Rectal smooth muscle tissue (tissue), 1 donor: Measurements from ENCODE around the gene CSNK1E.

Experiments used
- H3K27ac ChIP-seq: one replicate; pipeline ENCODE4 v1.7.0; 2013; ENCODE audit warnings: low read depth, low read length, inconsistent platforms
- H3K27me3 ChIP-seq: one replicate; pipeline ENCODE4 v1.7.0; 2013; ENCODE audit warnings: low read length; ENCODE audit not compliant: control insufficient read depth, insufficient read depth
- H3K36me3 ChIP-seq: one replicate; pipeline ENCODE4 v1.7.0; 2013; ENCODE audit warnings: low read length; ENCODE audit not compliant: control insufficient read depth, insufficient read depth
- H3K4me1 ChIP-seq: one replicate; pipeline ENCODE4 v1.7.0; 2013; ENCODE audit warnings: low read length; ENCODE audit not compliant: control insufficient read depth, insufficient read depth
- H3K4me3 ChIP-seq: one replicate; pipeline ENCODE4 v1.7.0; 2013; ENCODE audit warnings: low read length
- H3K9ac ChIP-seq: one replicate; pipeline ENCODE4 v1.7.0; 2013; ENCODE audit warnings: low read length

Gene CSNK1E

GRCh38 chr22:38295863-38296262 lies 21.4 kb downstream of the CSNK1E start:
- Histone ChIP-seq H3K36me3 (peaks cover 55% of the 10 kb centered on the region), H3K4me3 (no peak overlapping the region), H3K4me1 (no peaks in the 10 kb centered on the region), H3K27me3 (no peaks in the 10 kb centered on the region), H3K9ac (no peak overlapping the region), H3K27ac (no peak overlapping the region)

DNA sequence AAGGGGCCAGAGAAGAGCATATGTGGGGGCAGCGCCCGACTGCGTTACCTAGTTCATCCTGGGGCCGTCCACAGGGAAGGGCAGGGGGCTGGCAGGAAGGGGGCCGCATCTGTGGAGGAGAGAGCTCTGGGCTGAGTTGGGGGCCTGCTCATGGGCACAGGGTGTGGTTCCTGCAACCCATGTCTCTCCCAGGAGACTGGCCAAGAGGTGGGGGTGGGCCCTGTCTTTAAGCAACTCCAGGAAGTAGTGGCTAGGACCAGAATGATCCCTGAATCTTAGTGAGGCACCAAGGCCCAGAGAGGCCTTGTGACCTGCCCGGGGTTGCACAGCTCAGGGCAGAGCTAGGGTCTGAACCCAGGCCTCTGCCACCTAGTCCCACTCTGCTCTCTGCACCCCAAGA lies 21.9 kb downstream of the CSNK1E start:
- Histone ChIP-seq H3K27ac (no peak overlapping the region), H3K4me1 (no peaks in the 10 kb centered on the region), H3K36me3 (peaks cover 50% of the 10 kb centered on the region), H3K4me3 (no peak overlapping the region), H3K27me3 (no peaks in the 10 kb centered on the region), H3K9ac (no peak overlapping the region)

DNA sequence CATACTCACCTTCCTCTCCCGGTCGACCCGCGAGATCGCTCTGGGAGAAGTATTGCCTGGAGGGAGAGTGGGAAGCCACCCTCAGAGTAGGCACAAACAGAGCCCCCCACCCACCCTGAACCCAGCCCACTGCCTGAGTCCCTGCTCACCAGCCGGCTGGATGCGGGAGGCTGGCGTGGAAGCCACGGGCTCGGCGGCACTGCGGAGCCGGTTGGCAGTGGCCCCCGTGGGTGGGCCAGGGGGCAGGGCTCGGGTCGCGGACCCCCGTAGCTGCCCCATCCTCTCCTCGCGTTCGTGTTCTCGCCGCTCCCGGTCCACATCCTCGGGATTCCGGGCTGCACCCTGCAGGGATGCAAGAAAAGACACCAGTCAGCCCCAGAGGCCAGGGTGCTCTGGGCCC lies 23.0 kb downstream of the CSNK1E start:
- no peak overlapping the region for H3K27ac ChIP-seq
- no peak overlapping the region for H3K4me3 ChIP-seq
- no peaks in the 10 kb centered on the region for H3K4me1 ChIP-seq
- H3K9ac ChIP-seq, result no peak overlapping the region
- H3K27me3 ChIP-seq, result no peaks in the 10 kb centered on the region
- peaks cover 40% of the 10 kb centered on the region for H3K36me3 ChIP-seq

- no peak overlapping the region for H3K9ac ChIP-seq
- no peaks in the 10 kb centered on the region for H3K4me1 ChIP-seq
- H3K4me3 ChIP-seq, result no peak overlapping the region
- H3K27ac ChIP-seq, result peak overlapping the region; percentile 21
- no peaks in the 10 kb centered on the region for H3K27me3 ChIP-seq
- peaks cover 30% of the 10 kb centered on the region for H3K36me3 ChIP-seq
Observed at GRCh38 chr22:38292694-38293093, 24.5 kb downstream of the CSNK1E start.

DNA sequence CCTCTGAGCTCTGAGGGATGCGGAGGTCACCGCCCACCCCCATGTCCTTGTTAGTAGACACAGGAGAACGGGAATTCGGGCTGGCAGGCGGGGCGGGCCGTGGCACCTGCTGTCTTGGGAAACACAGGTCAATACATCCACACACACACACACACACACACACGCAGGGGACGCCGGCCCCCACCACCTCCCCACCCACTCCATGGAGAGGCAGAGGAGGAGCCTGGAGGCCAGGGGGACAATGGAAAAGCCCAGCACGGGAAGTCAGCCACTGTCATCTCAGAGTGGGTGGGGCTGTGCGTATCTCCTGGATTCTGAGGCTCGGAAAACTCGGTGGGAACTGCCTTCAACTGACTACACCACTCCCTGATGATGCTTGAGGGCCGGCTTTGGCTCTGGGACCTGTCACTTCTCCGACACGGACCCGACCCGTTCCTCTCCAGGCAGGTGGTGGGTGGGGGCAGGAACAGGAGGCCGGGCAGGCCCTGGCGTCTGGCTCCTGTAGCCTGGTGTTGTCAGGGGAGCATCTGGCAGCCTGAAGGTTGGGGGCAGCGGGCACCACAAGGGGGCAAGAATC lies 25.9 kb downstream of the CSNK1E start:
- Histone ChIP-seq H3K4me1 (peaks cover 2% of the 10 kb centered on the region), H3K27ac (peak overlapping the region; percentile 7), H3K9ac (no peak overlapping the region), H3K4me3 (no peak overlapping the region), H3K27me3 (no peaks in the 10 kb centered on the region), H3K36me3 (peaks cover 16% of the 10 kb centered on the region)

DNA sequence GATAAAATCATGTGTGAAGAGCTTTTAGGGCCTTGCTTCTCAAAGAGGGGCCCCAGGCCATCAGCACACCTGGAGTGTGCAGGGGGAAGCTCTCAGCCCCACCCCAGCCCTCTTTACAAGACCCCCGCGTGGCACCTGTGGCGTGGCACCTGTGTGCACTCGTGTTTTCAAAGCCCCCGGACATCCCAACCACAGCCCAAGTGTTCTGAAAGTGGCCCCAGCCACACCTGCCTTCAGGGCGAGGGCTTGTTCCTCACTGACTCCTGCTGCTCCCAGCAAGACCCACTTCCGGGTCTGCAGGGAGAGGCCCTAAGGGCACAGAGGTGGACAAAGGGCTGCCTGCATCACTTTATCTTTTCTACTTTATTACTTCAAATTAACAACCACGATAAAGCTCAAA lies 26.9 kb downstream of the CSNK1E start:
- H3K4me1 ChIP-seq, result peaks cover 2% of the 10 kb centered on the region
- H3K4me3 ChIP-seq, result no peak overlapping the region
- peaks cover 9% of the 10 kb centered on the region for H3K36me3 ChIP-seq
- H3K27ac ChIP-seq, result no peak overlapping the region
- H3K9ac ChIP-seq, result no peak overlapping the region
- H3K27me3 ChIP-seq, result no peaks in the 10 kb centered on the region

- Histone ChIP-seq H3K4me3 (no peak overlapping the region), H3K9ac (no peak overlapping the region), H3K4me1 (peaks cover 2% of the 10 kb centered on the region), H3K27ac (no peak overlapping the region), H3K36me3 (peaks cover 8% of the 10 kb centered on the region), H3K27me3 (no peaks in the 10 kb centered on the region)
Observed at GRCh38 chr22:38289583-38290082, 27.6 kb downstream of the CSNK1E start.

GRCh38 chr22:38286915-38287669 lies 30.1 kb downstream of the CSNK1E start:
- H3K4me3 ChIP-seq, result no peak overlapping the region
- no peak overlapping the region for H3K9ac ChIP-seq
- peaks cover 17% of the 10 kb centered on the region for H3K4me1 ChIP-seq
- H3K27me3 ChIP-seq, result no peaks in the 10 kb centered on the region
- no peak overlapping the region for H3K27ac ChIP-seq
- H3K36me3 ChIP-seq, result no peaks in the 10 kb centered on the region

DNA sequence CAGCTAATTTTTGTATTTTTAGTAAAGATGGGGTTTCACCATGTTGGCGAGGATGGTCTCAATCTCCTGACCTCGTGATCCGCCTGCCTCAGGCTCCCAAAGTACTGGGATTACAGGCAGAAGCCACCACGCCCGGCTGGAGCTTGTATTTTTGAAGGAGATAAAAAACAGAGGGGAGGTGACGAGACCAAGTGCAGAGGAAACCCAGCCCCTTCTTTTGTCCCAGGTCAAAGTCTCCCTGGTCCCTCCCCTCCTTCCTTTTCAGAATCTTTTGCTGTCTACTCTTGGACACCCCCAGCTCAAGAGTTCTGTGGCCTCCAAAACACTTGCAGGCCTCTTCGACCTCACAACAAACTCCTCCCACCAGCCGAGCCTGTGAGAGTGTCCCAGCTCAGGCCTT lies 32.2 kb downstream of the CSNK1E start:
- Histone ChIP-seq H3K27ac (no peak overlapping the region), H3K9ac (no peak overlapping the region), H3K27me3 (no peaks in the 10 kb centered on the region), H3K4me3 (no peak overlapping the region), H3K36me3 (no peaks in the 10 kb centered on the region), H3K4me1 (peaks cover 17% of the 10 kb centered on the region)

- Histone ChIP-seq H3K4me3 (no peak overlapping the region), H3K27ac (peak overlapping the region; percentile 77), H3K27me3 (no peaks in the 10 kb centered on the region), H3K36me3 (no peaks in the 10 kb centered on the region), H3K9ac (no peak overlapping the region), H3K4me1 (peaks cover 17% of the 10 kb centered on the region)
Observed at GRCh38 chr22:38284042-38284402, 33.2 kb downstream of the CSNK1E start.

DNA sequence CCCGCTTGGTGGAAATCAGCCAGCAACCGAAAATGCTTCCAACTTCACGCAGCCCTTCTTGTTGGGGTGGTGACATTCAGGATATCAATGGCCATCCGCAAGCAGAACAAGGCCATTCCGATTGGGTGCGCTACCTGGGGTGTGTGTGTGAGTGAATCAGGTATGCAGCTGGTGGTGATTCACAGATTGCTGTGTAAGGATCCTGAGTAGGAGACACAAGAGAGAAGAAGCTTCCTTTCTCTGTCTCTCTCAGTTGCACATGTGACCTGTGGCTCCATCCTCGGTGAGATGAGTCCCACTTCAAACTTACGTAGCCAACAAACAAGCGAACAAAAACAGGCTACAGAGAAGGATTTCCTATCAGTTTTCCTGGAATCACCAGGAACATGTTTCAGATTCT lies 34.8 kb downstream of the CSNK1E start:
- Histone ChIP-seq H3K9ac (no peak overlapping the region), H3K4me3 (no peak overlapping the region), H3K36me3 (no peaks in the 10 kb centered on the region), H3K4me1 (peaks cover 17% of the 10 kb centered on the region), H3K27ac (no peak overlapping the region), H3K27me3 (no peaks in the 10 kb centered on the region)

DNA sequence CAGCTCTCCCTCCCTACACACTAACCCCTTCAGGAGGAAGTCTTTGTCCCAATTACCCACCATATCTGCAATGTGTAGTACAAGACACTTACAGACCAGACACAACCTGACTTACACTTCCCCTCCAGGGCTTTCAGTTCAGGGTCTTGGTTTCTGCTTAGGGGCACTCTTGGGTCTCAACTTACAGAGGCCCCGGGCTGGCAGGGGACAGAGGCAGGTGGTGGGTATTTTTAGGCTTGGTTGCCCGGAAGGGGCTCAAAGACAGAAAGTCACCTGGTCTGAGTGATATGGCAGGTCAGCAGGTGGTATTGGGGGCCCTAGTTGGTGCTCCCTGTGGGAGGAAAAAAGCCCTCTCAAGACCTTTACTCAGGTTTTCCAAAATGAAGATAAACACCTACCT lies 41.1 kb downstream of the CSNK1E start:
- no peaks in the 10 kb centered on the region for H3K27me3 ChIP-seq
- no peaks in the 10 kb centered on the region for H3K36me3 ChIP-seq
- no peak overlapping the region for H3K4me3 ChIP-seq
- H3K27ac ChIP-seq, result no peak overlapping the region
- H3K4me1 ChIP-seq, result peaks cover 14% of the 10 kb centered on the region
- no peak overlapping the region for H3K9ac ChIP-seq
